ENCODE results near the gene SHOC2. TPM values are rescaled to one million over a fixed set of nuclear protein-coding genes. Genes with fewer than 3 reads are reported as not detected.

The SHOC2 gene
- total and polyA plus RNA-seq, 2 experiments from 2014 or later = 23.3 to 33.3 TPM

DNA sequence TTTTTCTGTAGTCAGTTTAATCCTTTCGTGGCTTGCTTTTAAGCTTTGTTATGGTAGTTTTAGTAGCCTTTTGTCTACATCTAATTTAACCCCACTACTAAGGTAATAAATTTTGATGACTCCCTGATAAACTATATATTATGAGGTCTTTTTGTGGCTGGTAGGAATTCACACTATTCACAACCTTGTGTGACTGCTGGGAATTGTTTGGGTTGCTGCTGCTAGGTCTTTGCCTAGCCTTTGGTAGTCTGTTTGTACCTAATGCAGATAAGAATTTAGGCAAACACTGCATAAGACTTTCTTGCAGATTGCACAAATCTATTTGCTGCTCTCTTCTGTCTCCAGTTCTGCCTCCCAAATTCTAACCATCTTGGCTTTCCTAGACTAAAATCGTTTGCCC lies 58.3 kb downstream of the SHOC2 start:
- DNase-seq (ENCODE audit: low spot score) = no peak
- H3K4me1 Mint-ChIP-seq = no peaks in the 10 kb centered on the region
- no peak overlapping the region for H3K27ac Mint-ChIP-seq
- no peak overlapping the region for H2AFZ ChIP-seq
- 0 out of 2 replicates have a peak, but pooled peaks cover 4% of the 10 kb centered on the region for H4K20me1 ChIP-seq (replicated peaks; ENCODE audit: insufficient read depth)
- H3K4me2 ChIP-seq = no peak overlapping the region
- peaks cover 5% of the 10 kb centered on the region; the same call in 2 of the 3 replicates for H3K36me3 Mint-ChIP-seq (ENCODE audit: low read depth)
- H3K36me3 ChIP-seq (ENCODE audit: insufficient read depth) = no peaks in the 10 kb centered on the region
- H3K4me1 ChIP-seq (ENCODE audit: insufficient read depth) = no peaks in the 10 kb centered on the region
- ATAC-seq = no peak
- peaks cover 78% of the 10 kb centered on the region for H3K79me2 ChIP-seq (replicated peaks; ENCODE audit: insufficient read depth)
- H3K27me3 Mint-ChIP-seq (ENCODE audit: insufficient read depth, low read depth, poor library complexity) = peaks cover 2% of the 10 kb centered on the region
- no peak overlapping the region for H3K4me3 ChIP-seq
- no peak overlapping the region for H3K4me3 Mint-ChIP-seq
- H3K9me2 ChIP-seq (ENCODE audit: insufficient read depth) = no peaks in the 10 kb centered on the region
- H3K27ac ChIP-seq (ENCODE audit: low read depth) = no peak overlapping the region
- H3K9me3 Mint-ChIP-seq = no peaks in the 10 kb centered on the region
- H3F3A ChIP-seq (replicated peaks; ENCODE audit: low read depth) = no peaks in the 10 kb centered on the region
- TF ChIP-seq STAT1 (IDR thresholded peaks at IDR 0.05; ENCODE audit: unreplicated experiment) (no peak), ZNF114 (CRISPR knock-in tag; IDR thresholded peaks at IDR 0.05) (no peak), NANOG (IDR thresholded peaks at IDR 0.05; ENCODE audit: borderline replicate concordance) (no peak), ZNF331 (CRISPR knock-in tag; IDR thresholded peaks at IDR 0.05; ENCODE audit: low read depth) (no peak), REST (IDR thresholded peaks at IDR 0.05; ENCODE audit: unreplicated experiment) (no peak), JUNB (IDR thresholded peaks at IDR 0.05; ENCODE audit: unreplicated experiment) (no peak), ZNF462 (CRISPR knock-in tag; IDR thresholded peaks at IDR 0.05) (no peak), EZH2 (IDR thresholded peaks at IDR 0.05; ENCODE audit: low read depth, unreplicated experiment) (no peak), CTCF (conservative IDR thresholded peaks at IDR 0.05; ENCODE audit: low read depth in 2 of 2) (no peak), CREB1 (CRISPR knock-in tag; IDR thresholded peaks at IDR 0.05; ENCODE audit: low read depth) (no peak), POLR2AphosphoS5 (IDR thresholded peaks at IDR 0.05; ENCODE audit: low read depth) (no peak), EZH2phosphoT487 (IDR thresholded peaks at IDR 0.05; ENCODE audit: unreplicated experiment) (no peak)
- TF ChIP-seq, protein P1, sequence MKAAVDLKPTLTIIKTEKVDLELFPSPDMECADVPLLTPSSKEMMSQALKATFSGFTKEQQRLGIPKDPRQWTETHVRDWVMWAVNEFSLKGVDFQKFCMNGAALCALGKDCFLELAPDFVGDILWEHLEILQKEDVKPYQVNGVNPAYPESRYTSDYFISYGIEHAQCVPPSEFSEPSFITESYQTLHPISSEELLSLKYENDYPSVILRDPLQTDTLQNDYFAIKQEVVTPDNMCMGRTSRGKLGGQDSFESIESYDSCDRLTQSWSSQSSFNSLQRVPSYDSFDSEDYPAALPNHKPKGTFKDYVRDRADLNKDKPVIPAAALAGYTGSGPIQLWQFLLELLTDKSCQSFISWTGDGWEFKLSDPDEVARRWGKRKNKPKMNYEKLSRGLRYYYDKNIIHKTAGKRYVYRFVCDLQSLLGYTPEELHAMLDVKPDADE (IDR thresholded peaks at IDR 0.05) = no peak
- no peaks in the 10 kb centered on the region for H3K27me3 ChIP-seq (ENCODE audit: insufficient read depth)
